Pericardium fibroblast (primary cell): Measurements from ENCODE around the gene SDC1. TPM values are rescaled to one million over a fixed set of nuclear protein-coding genes. Genes with fewer than 3 reads are reported as not detected.

ENCODE experiments used
- total RNA-seq: library from RNA; depleted of rRNA; stranded (reverse); fragments of >200 nt; gene quantifications from 2 replicates; pipeline ENCODE4 v1.2.3, GENCODE V29; 2015

The SDC1 gene
- total RNA-seq = 1.8 and 4.0 TPM in 2 replicates

GRCh38 chr2:20224716-20225293 is at the start of gene SDC1:
TSS of gene SDC1 (minus strand) at chr2:20225130. CDS start at chr2:20224867, 263 bp downstream.

Other genes with a start within 250 kb of the SDC1 start
- gene WDR35, start 235.0 kb downstream of the SDC1 start, total RNA-seq = 2.2 and 3.4 TPM in 2 replicates
- gene MATN3, start 212.5 kb downstream of the SDC1 start, total RNA-seq = 2.1 and 2.9 TPM in 2 replicates
- gene LAPTM4A, start 173.5 kb downstream of the SDC1 start, total RNA-seq = 252 and 282 TPM in 2 replicates
- 11.2 and 20.0 TPM in 2 replicates for gene PUM2, start 125.7 kb upstream of the SDC1 start, total RNA-seq
- 231 and 383 TPM in 2 replicates for gene RHOB, start 221.9 kb upstream of the SDC1 start, total RNA-seq